KBM-7 (cell line): Measurements from ENCODE around the gene RPS21.
"Not testable (repeated sequence)": the region's sequence is repeated elsewhere in the genome, so short reads cannot be mapped to it uniquely, and the experiment has no call there.

Experiments used
- DNase-seq: peaks from one replicate; pipeline ENCODE4 v3.0.0-alpha.2; 2015
- in situ Hi-C: fragments of 300-500 bp; cut with MboI; formaldehyde crosslinking; loops from 2 replicates; pipeline ENCODE4 v1.14.3; 2020; ENCODE audit warnings: low sequenced_read_pairs, low pct_unique_long_range_greater_than_20kb, mixed read lengths

The RPS21 gene

DNA sequence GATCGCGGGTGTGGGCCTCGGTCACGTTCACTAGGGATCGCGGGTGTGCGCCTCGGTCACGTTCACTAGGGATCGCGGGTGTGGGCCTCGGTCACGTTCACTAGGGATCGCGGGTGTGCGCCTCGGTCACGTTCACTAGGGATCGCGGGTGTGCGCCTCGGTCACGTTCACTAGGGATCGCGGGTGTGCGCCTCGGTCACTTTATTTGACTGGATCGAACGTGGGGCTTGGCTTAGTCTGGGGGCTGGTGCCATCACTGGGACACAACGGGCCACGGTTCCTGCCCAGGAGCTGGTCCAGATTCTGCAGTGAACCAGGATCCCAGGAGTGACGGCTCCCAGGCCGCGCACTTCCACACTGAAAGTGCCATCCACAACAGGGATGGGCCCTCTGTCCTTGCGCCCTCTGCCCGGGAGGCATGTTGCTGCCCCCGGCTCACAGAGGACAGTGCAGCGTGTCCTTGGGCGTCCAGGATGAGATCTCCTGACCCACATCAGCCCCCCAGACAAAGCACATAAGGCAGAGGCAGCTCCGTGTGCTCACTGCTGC lies 13.2 kb upstream of the RPS21 start:
- in situ Hi-C loops, DNase-seq: not testable (repeated sequence)

- in situ Hi-C loops = loop anchor here (25.0 kb wide), 1 partner anchor 362 kb away; no protein-coding TSS in a partner anchor
- DNase-seq = peak; percentile 30
Measured at GRCh38 chr20:62374331-62375152, 12.4 kb upstream of the RPS21 start.

DNA sequence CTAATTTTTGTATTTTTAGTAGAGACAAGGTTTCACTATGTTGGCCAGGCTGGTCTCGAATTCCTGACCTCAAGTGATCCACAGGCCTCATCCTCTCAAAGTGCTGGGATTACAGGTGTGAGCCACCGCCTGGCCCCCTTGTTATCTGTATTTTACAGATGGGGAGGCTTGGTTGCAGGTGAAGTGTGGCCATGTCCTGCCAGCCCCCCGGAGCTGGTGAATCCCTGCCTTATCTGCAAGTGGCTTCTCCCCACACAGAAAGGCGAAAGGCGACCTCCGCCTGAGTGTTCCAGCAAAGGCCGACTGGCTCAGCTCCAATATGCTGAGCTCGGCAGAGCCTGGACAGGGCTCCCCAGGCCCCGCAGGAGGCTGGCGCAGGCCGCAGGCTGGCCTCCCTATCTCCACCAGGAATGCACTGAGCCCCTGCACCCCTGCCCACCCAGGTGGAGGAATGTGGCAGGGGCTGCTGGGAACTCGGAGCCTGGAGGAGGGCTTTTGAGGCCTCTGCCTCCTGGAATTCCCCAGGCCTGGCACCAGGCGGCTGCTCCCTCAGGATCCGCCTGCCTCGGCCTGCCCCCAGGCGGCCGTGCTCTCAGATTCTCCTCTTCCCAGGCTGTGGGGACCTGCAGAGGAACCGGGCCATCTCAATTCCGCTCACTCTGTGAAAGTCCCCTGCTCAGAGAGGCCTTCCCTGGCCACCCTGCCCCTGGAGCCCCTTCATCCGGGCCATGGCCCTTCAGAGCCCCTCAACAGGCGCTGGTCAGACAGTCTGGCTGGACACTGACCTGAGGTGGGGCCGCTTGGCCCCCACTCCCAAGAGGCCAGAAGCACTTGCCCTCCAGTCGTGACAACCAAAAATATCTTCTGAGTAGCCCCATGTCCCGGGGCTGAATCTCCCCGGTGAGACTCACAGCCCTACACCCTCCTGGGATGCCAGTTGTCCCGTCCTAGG lies 10.5 kb upstream of the RPS21 start:
- in situ Hi-C loops = loop anchor here (25.0 kb wide), 1 partner anchor 364 kb away; no protein-coding TSS in a partner anchor
- no peak for DNase-seq

GRCh38 chr20:62377064-62377461 lies 9.8 kb upstream of the RPS21 start:
- no peak for DNase-seq
- in situ Hi-C loops = loop anchor here (25.0 kb wide), 1 partner anchor 365 kb away; no protein-coding TSS in a partner anchor

GRCh38 chr20:62377615-62378178 lies 9.2 kb upstream of the RPS21 start:
- DNase-seq = no peak
- in situ Hi-C loops = loop anchor here (25.0 kb wide), 1 partner anchor 365 kb away; no protein-coding TSS in a partner anchor

GRCh38 chr20:62378215-62378614 lies 8.7 kb upstream of the RPS21 start:
- DNase-seq = no peak
- in situ Hi-C loops = loop anchor here (25.0 kb wide), 1 partner anchor 366 kb away; no protein-coding TSS in a partner anchor

DNA sequence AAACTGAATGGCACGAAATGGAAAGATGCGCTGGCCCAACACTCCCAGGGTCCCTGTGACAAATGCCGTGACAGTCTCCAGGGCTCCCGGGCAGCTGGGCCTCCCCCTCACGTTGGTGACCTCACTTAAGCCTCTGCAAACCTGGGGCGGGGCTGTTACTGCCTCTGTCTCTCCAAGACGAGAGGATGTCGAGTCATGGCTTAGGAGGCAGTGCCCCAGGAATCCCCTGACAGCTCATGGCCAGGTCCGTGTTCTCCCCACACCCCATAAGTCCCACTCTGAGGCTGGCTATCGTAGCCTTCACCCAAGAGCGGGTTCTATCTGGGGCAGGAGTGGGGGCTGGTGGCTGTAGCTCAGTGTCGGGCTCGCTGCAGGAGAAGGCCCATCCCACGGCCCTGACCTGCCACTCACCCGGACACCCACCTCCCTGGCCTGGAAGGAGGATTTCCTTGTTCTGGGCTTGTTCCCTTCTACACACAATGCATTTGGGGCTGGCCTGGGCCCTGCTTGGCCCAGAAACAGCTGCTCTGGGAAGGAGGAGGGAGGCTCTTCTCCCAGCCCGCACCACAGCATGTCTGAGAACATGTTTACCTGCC lies 5.6 kb upstream of the RPS21 start:
- in situ Hi-C loops = loop anchor here (25.0 kb wide), 1 partner anchor 369 kb away; no protein-coding TSS in a partner anchor
- DNase-seq = no peak

GRCh38 chr20:62381842-62382241 lies 5.1 kb upstream of the RPS21 start:
- in situ Hi-C loops = loop anchor here (25.0 kb wide), 1 partner anchor 370 kb away; no protein-coding TSS in a partner anchor
- DNase-seq = no peak

DNA sequence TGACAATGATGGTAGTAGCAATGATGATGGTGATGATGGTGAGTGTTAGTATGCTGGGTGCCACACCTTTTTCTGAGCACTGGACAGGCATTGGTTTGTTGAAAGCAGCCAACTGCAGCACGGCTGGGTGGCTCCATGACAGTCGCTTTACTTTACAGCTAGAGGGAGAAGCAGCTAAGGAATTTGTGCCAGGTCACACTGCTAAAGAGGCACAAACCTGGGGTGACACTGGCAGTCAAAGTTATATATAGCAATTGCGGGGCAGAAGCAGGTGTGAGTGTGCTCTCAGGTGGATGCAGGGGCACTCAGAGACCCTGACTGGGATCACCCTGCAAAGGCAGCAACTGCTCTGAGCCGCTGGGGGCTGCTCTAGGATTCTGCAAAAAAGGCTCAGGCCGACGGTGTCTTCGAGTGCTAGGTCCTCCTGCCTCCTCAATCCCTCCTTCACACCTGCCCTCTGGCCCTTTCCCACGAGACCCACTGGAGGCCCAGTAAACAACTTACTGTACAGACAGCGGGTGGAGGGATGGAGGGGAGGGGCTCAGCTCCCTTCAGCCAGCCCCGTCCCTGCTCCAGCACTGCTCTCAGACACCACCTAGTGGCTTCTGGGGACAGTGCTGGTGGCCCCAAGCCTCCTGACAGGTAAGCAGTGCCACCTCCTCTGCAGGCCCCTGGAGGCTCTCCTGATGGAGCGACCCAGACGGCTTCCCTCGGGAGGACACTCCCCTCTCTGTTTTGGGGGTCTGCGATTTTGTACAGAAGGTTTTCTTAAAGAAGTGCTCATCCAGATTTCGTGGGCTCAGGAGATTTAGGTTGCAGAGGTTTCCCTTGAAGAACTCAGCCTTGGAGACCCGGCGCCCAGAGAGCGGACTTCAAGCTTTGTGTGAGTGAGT lies 4.4 kb upstream of the RPS21 start:
- peak; percentile 85 for DNase-seq
- in situ Hi-C loops = loop anchor here (25.0 kb wide), 1 partner anchor 370 kb away; no protein-coding TSS in a partner anchor

DNA sequence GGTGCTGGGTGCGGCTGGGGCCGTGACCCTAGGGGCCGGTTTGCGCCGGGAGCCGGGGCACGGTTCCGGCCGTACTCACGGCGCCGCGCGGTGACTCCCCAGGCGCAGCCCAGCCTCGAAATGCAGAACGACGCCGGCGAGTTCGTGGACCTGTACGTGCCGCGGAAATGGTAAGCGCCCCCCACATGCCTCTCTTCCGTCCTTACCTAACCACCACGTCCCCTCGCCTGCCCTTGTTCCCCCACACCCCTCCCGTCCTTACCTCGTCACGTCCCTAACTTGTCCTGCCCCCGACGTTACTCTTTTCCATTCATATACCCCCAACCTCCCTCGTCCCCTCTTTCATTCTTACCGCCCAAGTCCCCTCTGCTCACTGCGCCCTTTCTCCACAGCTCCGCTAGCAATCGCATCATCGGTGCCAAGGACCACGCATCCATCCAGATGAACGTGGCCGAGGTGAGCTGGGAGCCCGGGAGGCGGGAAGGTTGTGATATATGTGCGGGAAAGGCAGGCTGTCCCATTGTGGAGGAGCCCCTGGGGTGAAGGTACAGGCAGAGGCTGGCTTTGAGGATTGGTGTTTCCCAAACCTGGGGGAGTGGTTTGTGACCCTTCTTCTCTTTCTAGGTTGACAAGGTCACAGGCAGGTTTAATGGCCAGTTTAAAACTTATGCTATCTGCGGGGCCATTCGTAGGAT lies 463 bp downstream of the RPS21 start:
- in situ Hi-C loops = loop anchor here (25.0 kb wide), 1 partner anchor 375 kb away; no protein-coding TSS in a partner anchor
- no peak for DNase-seq

DNA sequence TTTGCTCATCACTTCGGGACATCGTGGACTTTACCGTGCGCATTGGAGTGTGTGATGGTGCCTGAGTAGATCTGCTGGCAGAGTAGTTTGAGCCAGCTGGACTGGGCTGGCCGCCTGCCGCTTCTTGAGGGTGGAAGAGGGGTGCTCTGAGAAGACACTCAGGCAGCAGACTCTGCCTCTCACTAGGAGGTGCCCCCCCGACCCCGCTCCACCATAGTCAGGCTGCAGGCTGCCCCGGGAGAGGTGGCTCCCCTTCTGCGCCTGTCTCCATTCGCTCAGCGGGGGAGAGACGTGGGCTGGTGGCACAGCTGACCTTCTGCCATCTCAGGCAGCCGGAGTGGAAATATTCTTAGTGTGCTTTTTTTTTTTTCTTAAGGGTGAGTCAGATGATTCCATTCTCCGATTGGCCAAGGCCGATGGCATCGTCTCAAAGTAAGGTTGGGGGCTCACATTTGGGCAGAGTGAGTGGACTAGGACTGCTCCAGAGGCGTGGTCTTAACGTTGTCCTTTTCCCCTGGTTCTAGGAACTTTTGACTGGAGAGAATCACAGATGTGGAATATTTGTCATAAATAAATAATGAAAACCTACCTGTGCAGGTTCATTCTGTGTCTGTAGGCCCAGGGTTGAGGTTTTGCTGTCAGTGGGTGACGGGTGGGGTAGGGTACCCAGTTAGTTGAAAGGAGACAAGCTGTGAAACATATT lies 1.2 kb downstream of the RPS21 start:
- in situ Hi-C loops = loop anchor here (25.0 kb wide), 1 partner anchor 376 kb away; no protein-coding TSS in a partner anchor
- DNase-seq = no peak

DNA sequence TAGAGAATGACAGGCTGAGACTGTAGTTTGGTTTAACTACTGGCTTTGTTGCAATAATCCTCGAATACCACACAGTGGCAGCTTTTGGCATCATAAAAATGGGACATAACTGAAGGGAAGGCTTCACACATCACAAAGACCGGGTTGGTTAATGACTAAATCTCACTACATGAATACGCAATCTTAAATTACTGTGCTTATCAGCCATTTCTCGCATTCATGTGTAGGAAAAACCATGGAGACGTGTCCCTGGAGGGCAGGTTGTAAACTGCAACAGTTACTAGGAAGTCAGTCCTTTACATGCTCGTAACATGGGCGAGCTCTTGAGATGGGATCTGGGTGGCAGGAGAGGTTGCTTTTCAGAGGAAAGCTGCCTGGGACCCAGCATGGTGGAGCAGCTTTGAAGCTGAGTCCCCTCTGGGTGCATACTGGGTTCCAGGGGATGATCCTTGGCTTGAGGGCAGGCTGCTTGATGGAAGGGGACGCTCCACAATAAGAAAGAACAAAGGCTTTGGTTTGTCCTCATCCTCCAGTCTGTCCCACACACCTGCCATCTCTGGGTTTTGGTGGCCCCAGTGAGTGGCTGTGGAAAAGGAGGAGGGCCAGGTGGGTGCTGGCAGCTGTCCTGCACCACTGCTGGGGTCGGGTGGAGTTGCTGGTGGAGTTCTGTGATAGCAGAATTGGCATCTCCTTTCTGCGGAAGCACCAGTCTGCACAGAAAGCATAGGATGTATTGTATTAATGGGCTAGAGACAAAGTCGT lies 2.1 kb downstream of the RPS21 start:
- in situ Hi-C loops = loop anchor here (25.0 kb wide), 1 partner anchor 377 kb away; no protein-coding TSS in a partner anchor
- DNase-seq = no peak

- in situ Hi-C loops = loop anchor here (25.0 kb wide), 1 partner anchor 377 kb away; no protein-coding TSS in a partner anchor
- DNase-seq = no peak
Measured at GRCh38 chr20:62389601-62390087, 2.7 kb downstream of the RPS21 start.

DNA sequence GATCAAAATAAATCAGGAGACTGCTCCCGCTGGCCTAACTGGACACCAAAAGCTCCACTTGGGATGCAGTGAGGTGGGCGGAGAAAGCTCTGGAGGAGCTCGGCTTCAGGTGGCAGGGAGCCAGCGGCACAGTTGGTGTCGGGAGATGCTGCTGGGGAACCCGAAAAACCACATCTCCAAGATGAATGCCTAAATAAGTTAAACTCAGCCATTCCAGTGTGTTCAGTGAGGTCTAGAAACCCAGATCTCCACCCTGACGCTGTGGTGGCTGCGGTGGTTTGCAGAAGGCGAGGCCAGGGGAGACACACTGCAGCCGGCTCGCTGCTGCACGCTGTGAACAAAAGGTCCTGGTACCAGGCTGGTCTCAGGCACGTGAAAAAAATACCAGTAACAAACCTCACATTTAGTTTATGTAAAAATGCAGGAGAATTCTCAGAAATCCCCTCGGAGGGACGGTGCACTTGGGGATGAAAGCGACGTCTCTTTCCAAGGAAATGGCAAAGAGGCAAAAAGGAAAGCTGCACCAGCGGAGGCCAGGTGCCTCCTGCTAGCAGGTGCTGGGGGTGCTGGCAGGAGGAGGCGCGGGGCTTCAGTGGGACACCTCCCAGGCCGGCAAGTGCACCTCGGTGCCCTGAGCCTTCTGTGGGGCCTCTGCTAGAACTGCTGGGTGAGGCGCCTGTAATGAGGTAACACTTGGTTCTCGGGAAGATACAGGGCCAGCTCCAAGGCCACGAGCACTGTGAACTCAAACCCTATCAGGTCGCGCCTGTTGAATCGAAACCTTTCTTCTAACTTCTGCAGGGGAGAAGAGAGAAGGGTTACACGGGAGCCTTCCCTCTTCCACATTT lies 3.6 kb downstream of the RPS21 start:
- DNase-seq = no peak
- in situ Hi-C loops = loop anchor here (25.0 kb wide), 1 partner anchor 378 kb away; no protein-coding TSS in a partner anchor
